ENCODE results near the gene SORCS3. TPM values are rescaled to one million over a fixed set of nuclear protein-coding genes. Genes with fewer than 3 reads are reported as not detected.

The SORCS3 gene
- total RNA-seq, 2 experiments from 2014 or later: not detected

DNA sequence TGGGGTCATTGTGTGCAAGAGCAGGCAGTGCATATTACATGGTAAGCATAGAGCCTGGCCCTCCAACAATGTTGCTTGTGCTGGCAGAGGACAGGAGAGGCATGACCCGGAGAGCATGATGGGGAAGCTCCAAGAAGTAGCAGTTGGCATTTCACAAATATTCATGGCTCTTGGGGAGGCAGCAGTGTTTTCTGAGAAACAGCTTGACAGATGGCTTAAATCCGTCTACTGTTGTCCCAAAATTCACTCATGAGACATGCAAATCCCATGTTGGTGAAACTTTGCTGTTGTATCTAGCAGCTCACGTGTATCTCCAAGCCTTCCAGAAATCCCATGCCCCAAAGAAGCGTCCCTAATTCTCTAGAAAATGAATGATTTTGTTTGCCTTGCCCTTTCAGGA, 487.0 kb downstream of the SORCS3 start:
- Mint-ChIP-seq H3K4me3 (no peak overlapping the region), H3K9me3 (ENCODE audit: insufficient read depth) (no peaks in the 10 kb centered on the region), H3K4me1 (ENCODE audit: low read depth) (no peaks in the 10 kb centered on the region), H3K27ac (no peak overlapping the region), H3K27me3 (ENCODE audit: low read depth) (no peaks in the 10 kb centered on the region), H3K36me3 (ENCODE audit: low read depth) (no peaks in the 10 kb centered on the region)
- ATAC-seq (no peak), DNase-seq (no peak)
- ChIA-PET CTCF (no interaction called here), POLR2A (no interaction called here)

- POLR2A ChIA-PET: no interaction called here
Observed at GRCh38 chr10:105138358-105138757, 497.3 kb downstream of the SORCS3 start.

DNA sequence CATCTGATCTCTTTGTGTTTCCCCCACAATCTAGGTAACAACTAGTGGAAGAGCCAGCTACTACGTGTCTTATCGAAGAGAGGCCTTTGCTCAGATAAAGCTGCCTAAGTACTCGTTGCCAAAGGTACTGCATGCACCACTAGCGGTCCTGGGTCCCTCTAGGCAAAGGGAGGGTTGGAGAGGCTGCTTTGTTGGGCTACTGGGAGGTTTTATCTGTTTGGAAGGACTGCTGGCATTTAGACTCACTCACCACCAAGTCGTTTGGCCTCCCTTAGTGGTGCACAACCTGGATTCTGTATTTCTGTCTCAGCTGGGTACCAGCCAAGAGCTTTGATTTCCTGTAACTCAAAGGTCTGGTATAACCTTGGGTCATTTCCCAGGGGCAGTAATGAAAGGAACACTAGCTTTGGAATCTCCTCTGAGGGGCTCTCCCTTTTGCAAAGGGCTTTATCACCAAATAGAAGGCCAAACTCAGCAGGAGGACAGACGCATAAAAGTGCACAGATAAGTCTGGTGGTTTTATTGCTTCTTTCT, 498.3 kb downstream of the SORCS3 start:
- no peak for ATAC-seq
- H3K27ac Mint-ChIP-seq: no peak overlapping the region
- no peaks in the 10 kb centered on the region for H3K36me3 Mint-ChIP-seq (ENCODE audit: low read depth)
- H3K9me3 Mint-ChIP-seq (ENCODE audit: insufficient read depth): no peaks in the 10 kb centered on the region
- POLR2A ChIA-PET: no interaction called here
- no peaks in the 10 kb centered on the region for H3K27me3 Mint-ChIP-seq (ENCODE audit: low read depth)
- no peak overlapping the region for H3K4me3 Mint-ChIP-seq
- DNase-seq: no peak
- H3K4me1 Mint-ChIP-seq (ENCODE audit: low read depth): no peaks in the 10 kb centered on the region
- CTCF ChIA-PET: no interaction called here

More at GRCh38 chr10:105138358-105138757, 497.3 kb downstream of the SORCS3 start:
- Mint-ChIP-seq H3K36me3 (ENCODE audit: low read depth) (no peaks in the 10 kb centered on the region), H3K27ac (no peak overlapping the region), H3K27me3 (ENCODE audit: low read depth) (no peaks in the 10 kb centered on the region), H3K4me1 (ENCODE audit: low read depth) (no peaks in the 10 kb centered on the region), H3K4me3 (no peak overlapping the region), H3K9me3 (ENCODE audit: insufficient read depth) (no peaks in the 10 kb centered on the region)
- ATAC-seq (no peak), DNase-seq (no peak)
- CTCF ChIA-PET: no interaction called here

DNA sequence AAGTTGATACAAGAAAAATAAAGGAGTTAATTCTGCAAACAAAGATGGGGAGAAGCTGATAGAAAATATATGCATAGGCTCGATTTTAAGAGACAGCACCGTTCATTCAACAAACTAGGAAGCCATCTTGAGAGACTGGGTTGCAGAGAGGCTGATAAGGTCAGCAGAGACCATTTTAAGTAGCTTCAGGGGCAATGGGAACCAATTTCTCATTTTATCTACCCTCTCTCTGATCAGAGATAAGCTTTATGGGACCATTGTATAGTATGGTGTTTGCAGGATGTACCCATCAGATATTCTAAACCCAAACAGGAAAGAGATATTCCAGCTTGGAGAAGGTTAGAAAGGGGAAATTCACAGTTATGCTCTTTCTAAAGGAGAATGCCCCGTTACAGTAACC, 499.5 kb downstream of the SORCS3 start:
- H3K9me3 Mint-ChIP-seq (ENCODE audit: insufficient read depth): no peaks in the 10 kb centered on the region
- DNase-seq (no peak), ATAC-seq (no peak)
- no peaks in the 10 kb centered on the region for H3K36me3 Mint-ChIP-seq (ENCODE audit: low read depth)
- H3K27me3 Mint-ChIP-seq (ENCODE audit: low read depth): no peaks in the 10 kb centered on the region
- ChIA-PET CTCF (no interaction called here), POLR2A (no interaction called here)
- no peaks in the 10 kb centered on the region for H3K4me1 Mint-ChIP-seq (ENCODE audit: low read depth)
- H3K4me3 Mint-ChIP-seq: no peak overlapping the region
- H3K27ac Mint-ChIP-seq: no peak overlapping the region

- no peaks in the 10 kb centered on the region for H3K27me3 Mint-ChIP-seq (ENCODE audit: low read depth)
- no peaks in the 10 kb centered on the region for H3K36me3 Mint-ChIP-seq (ENCODE audit: low read depth)
- no peak overlapping the region for H3K4me3 Mint-ChIP-seq
- ChIA-PET POLR2A (no interaction called here), CTCF (no interaction called here)
- no peak for DNase-seq
- no peaks in the 10 kb centered on the region for H3K9me3 Mint-ChIP-seq (ENCODE audit: insufficient read depth)
- H3K4me1 Mint-ChIP-seq (ENCODE audit: low read depth): no peaks in the 10 kb centered on the region
- ATAC-seq: no peak
- no peak overlapping the region for H3K27ac Mint-ChIP-seq
Observed at GRCh38 chr10:105145711-105146110, 504.6 kb downstream of the SORCS3 start.

DNA sequence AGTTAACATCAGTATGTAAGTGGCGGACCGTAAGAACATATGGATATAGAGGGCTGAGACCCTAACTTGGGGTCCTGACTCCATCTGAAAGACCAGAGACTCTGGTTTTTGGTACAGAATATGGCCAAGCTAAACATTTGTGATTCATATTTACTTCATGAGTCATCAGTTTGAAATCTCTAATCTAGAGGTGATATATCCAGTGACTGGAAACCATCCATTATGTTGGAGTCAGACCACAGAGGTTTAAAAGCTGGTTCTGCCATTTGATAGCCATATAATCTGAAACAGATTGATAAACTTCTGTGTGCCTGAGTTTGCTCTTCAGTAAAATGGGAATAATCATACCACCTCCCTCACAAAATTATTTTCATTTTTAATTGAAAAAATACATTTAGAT, 505.3 kb downstream of the SORCS3 start:
- DNase-seq (no peak), ATAC-seq (no peak)
- Mint-ChIP-seq H3K9me3 (ENCODE audit: insufficient read depth) (no peaks in the 10 kb centered on the region), H3K27ac (no peak overlapping the region), H3K4me3 (no peak overlapping the region), H3K27me3 (ENCODE audit: low read depth) (no peaks in the 10 kb centered on the region), H3K4me1 (ENCODE audit: low read depth) (no peaks in the 10 kb centered on the region), H3K36me3 (ENCODE audit: low read depth) (no peaks in the 10 kb centered on the region)
- POLR2A ChIA-PET: no interaction called here
- CTCF ChIA-PET: no interaction called here

GRCh38 chr10:105148456-105148855, 507.4 kb downstream of the SORCS3 start:
- H3K4me3 Mint-ChIP-seq: no peak overlapping the region
- no peak overlapping the region for H3K27ac Mint-ChIP-seq
- ChIA-PET CTCF (no interaction called here), POLR2A (no interaction called here)
- no peaks in the 10 kb centered on the region for H3K4me1 Mint-ChIP-seq (ENCODE audit: low read depth)
- H3K36me3 Mint-ChIP-seq (ENCODE audit: low read depth): no peaks in the 10 kb centered on the region
- no peaks in the 10 kb centered on the region for H3K27me3 Mint-ChIP-seq (ENCODE audit: low read depth)
- no peak for DNase-seq
- no peaks in the 10 kb centered on the region for H3K9me3 Mint-ChIP-seq (ENCODE audit: insufficient read depth)
- no peak for ATAC-seq

DNA sequence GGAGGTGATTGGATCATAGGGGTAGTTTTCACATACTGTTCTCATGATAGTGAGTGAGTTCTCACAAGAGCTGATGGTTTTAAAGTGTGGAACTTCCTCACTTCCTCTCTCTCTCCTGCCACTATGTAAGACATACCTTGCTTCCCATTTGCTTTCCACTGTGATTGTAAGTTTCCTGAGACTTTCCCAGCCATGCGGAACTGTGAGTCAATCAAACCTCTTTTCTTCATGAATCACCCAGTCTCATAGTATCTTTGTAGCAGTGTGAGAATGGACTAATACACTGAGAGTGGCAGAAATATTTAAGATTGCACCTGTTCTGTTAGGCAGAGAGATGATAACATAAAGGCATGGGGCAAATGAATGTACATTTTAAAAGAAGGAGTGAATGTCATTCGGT, 507.8 kb downstream of the SORCS3 start:
- H3K4me3 Mint-ChIP-seq: no peak overlapping the region
- H3K4me1 Mint-ChIP-seq (ENCODE audit: low read depth): no peaks in the 10 kb centered on the region
- H3K27ac Mint-ChIP-seq: no peak overlapping the region
- ChIA-PET CTCF (no interaction called here), POLR2A (no interaction called here)
- DNase-seq (no peak), ATAC-seq (no peak)
- H3K9me3 Mint-ChIP-seq (ENCODE audit: insufficient read depth): no peaks in the 10 kb centered on the region
- no peaks in the 10 kb centered on the region for H3K36me3 Mint-ChIP-seq (ENCODE audit: low read depth)
- no peaks in the 10 kb centered on the region for H3K27me3 Mint-ChIP-seq (ENCODE audit: low read depth)

DNA sequence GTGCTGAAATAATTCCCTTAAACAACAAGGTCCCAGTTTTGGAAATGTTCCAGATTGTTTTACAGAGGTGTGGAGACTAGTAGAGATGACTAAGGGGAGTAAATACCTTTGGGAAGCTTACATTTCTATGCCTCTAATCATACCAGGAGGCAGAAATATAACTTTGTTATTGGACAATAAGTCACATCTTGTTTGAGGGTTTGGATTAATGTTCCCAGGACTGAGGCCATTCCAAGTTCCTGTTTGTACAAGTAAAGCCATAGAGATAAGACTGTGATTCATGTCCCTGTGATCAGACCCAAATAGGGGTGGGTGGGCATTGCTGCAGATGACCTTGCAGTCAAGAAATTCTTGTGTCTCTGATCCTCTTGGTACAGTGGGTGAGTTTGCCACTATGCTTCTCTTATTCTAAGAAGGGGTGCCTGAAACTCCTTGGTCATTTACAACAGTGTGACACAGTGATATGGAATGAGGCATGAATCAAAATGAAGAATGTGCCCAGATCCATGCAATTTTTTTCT, 508.3 kb downstream of the SORCS3 start:
- H3K9me3 Mint-ChIP-seq (ENCODE audit: insufficient read depth): no peaks in the 10 kb centered on the region
- POLR2A ChIA-PET: no interaction called here
- H3K4me1 Mint-ChIP-seq (ENCODE audit: low read depth): no peaks in the 10 kb centered on the region
- H3K27me3 Mint-ChIP-seq (ENCODE audit: low read depth): no peaks in the 10 kb centered on the region
- H3K36me3 Mint-ChIP-seq (ENCODE audit: low read depth): no peaks in the 10 kb centered on the region
- CTCF ChIA-PET: no interaction called here
- no peak overlapping the region for H3K4me3 Mint-ChIP-seq
- no peak overlapping the region for H3K27ac Mint-ChIP-seq
- DNase-seq: no peak
- no peak for ATAC-seq

GRCh38 chr10:105150259-105150880, 509.3 kb downstream of the SORCS3 start:
- Mint-ChIP-seq H3K4me3 (no peak overlapping the region), H3K27me3 (ENCODE audit: low read depth) (no peaks in the 10 kb centered on the region), H3K27ac (no peak overlapping the region), H3K9me3 (ENCODE audit: insufficient read depth) (no peaks in the 10 kb centered on the region), H3K36me3 (ENCODE audit: low read depth) (no peaks in the 10 kb centered on the region), H3K4me1 (ENCODE audit: low read depth) (no peaks in the 10 kb centered on the region)
- ChIA-PET POLR2A (no interaction called here), CTCF (no interaction called here)
- ATAC-seq: no peak
- no peak for DNase-seq

DNA sequence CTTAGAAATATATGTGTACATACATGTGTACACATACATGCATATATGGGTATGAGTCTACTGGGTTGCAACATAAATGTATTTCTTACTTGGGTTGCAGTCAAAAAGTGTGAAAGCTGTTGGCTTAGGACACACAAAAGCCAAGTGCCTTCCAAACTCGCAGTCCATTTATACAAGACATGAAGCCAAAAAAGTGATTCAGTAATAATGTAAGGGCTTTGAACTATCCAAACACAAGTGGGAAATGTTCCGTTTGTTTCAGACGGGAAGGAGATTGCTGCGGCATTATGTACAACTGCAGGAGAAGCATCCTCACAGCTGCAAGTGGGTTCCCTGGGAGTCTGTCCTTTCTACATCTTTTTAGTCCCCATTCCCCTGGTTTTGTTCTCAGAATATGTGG, 513.6 kb downstream of the SORCS3 start:
- ATAC-seq: no peak
- Mint-ChIP-seq H3K9me3 (ENCODE audit: insufficient read depth) (no peaks in the 10 kb centered on the region), H3K4me1 (ENCODE audit: low read depth) (no peaks in the 10 kb centered on the region), H3K4me3 (no peak overlapping the region), H3K27me3 (ENCODE audit: low read depth) (no peaks in the 10 kb centered on the region), H3K27ac (no peak overlapping the region), H3K36me3 (ENCODE audit: low read depth) (no peaks in the 10 kb centered on the region)
- CTCF ChIA-PET: no interaction called here
- POLR2A ChIA-PET: no interaction called here
- no peak for DNase-seq

GRCh38 chr10:105159268-105159667, 518.2 kb downstream of the SORCS3 start:
- CTCF ChIA-PET: no interaction called here
- DNase-seq (no peak), ATAC-seq (no peak)
- H3K27me3 Mint-ChIP-seq (ENCODE audit: low read depth): no peaks in the 10 kb centered on the region
- POLR2A ChIA-PET: no interaction called here
- no peak overlapping the region for H3K27ac Mint-ChIP-seq
- no peaks in the 10 kb centered on the region for H3K4me1 Mint-ChIP-seq (ENCODE audit: low read depth)
- no peaks in the 10 kb centered on the region for H3K36me3 Mint-ChIP-seq (ENCODE audit: low read depth)
- no peak overlapping the region for H3K4me3 Mint-ChIP-seq
- H3K9me3 Mint-ChIP-seq (ENCODE audit: insufficient read depth): no peaks in the 10 kb centered on the region

- CTCF ChIA-PET: no interaction called here
- Mint-ChIP-seq H3K4me3 (no peak overlapping the region), H3K27me3 (ENCODE audit: low read depth) (no peaks in the 10 kb centered on the region), H3K9me3 (ENCODE audit: insufficient read depth) (no peaks in the 10 kb centered on the region), H3K36me3 (ENCODE audit: low read depth) (no peaks in the 10 kb centered on the region), H3K27ac (no peak overlapping the region), H3K4me1 (ENCODE audit: low read depth) (no peaks in the 10 kb centered on the region)
- no peak for ATAC-seq
- POLR2A ChIA-PET: no interaction called here
- no peak for DNase-seq
Observed at GRCh38 chr10:105161149-105161548, 520.1 kb downstream of the SORCS3 start.

Data from activated CD8-positive, alpha-beta T cell treated with anti-CD3 and anti-CD28 coated beads, Interleukin-2, amount 10 ng/mL, durations not matched to agents 7 days and 5 days (primary cell).